Gastrocnemius medialis (tissue), 4 donors: ENCODE measurements around the gene PRR23C. TPM values are rescaled to one million over a fixed set of nuclear protein-coding genes. Genes with fewer than 3 reads are reported as not detected.
"Not testable (repeated sequence)": the region's sequence is repeated elsewhere in the genome, so short reads cannot be mapped to it uniquely, and the experiment has no call there.

ENCODE experiments used
- ATAC-seq, 2 donors: fragments of 150-250 bp; one replicate each; pipeline ENCODE4 v1.9.1; 2016
- DNase-seq, 2 donors: peaks; one replicate each; pipeline ENCODE4 v3.0.0-alpha.2; 2019
- H3K27ac ChIP-seq, 4 donors: fragments of 200-600 bp; sonication (generic); 1 replicate in 1 of 4; 2 replicates in 3 of 4; pipeline ENCODE4 v1.5.1; 2016 to 2018; ENCODE audit warnings: mild to moderate bottlenecking in 2 of 4, moderate library complexity in 1 of 4
- H3K27me3 ChIP-seq, 3 donors: fragments of 200-600 bp; sonication (generic) in 2 of 3; 1 replicate in 1 of 3; 2 replicates in 2 of 3; pipeline versions ENCODE4 v1.5.1 to v1.6.0; 2016 to 2019; ENCODE audit warnings: mild to moderate bottlenecking in 1 of 3, moderate library complexity in 1 of 3
- H3K36me3 ChIP-seq, 2 donors: fragments of 200-600 bp; sonication (generic) in 1 of 2; one replicate each; pipeline ENCODE4 v1.5.1; 2017 to 2018
- H3K4me1 ChIP-seq, 2 donors: fragments of 200-600 bp; sonication (generic) in 1 of 2; one replicate each; pipeline ENCODE4 v1.5.1; 2016 to 2017; ENCODE audit warnings: mild to moderate bottlenecking in 2 of 2
- H3K4me3 ChIP-seq, 4 donors: fragments of 200-600 bp; sonication (generic) in 3 of 4; 1 replicate in 1 of 4; 2 replicates in 3 of 4; pipeline ENCODE4 v1.5.1; 2016 to 2019; ENCODE audit warnings: mild to moderate bottlenecking in 2 of 4
- H3K9me3 ChIP-seq, 3 donors: fragments of 200-600 bp; sonication (generic) in 2 of 3; 1 replicate in 1 of 3; 2 replicates in 2 of 3; pipeline ENCODE4 v1.5.1; 2016 to 2019
- CTCF ChIP-seq, 5 experiments: fragments of 450-650 bp in 3 of 5; fragments of 200-600 bp in 2 of 5; sonication (generic) in 2 of 5; IDR thresholded peaks in 4 of 5; conservative IDR thresholded peaks in 1 of 5; 1 replicate in 4 of 5; 2 replicates in 1 of 5; pipeline ENCODE4 v1.5.1; 2016 to 2019; ENCODE audit warnings: antibody characterized with exemption in 5 of 5, mild to moderate bottlenecking in 3 of 5, moderate library complexity in 3 of 5
- POLR2A ChIP-seq, 2 donors: fragments of 450-650 bp; IDR thresholded peaks; one replicate each; pipeline ENCODE4 v1.6.1; 2017; ENCODE audit warnings: antibody characterized with exemption in 2 of 2, mild to moderate bottlenecking in 2 of 2, moderate library complexity in 2 of 2
- in situ Hi-C, 4 donors: fragments of 200-750 bp; cut with MboI; loops; one replicate each; pipeline versions ENCODE4 v1.15.0 to v1.8.0; 2017; ENCODE audit warnings: low sequenced_read_pairs in 4 of 4
- intact Hi-C: fragments of 100-400 bp; cut with DNase I; formaldehyde crosslinking; loops from one replicate; pipeline ENCODE4 v1.15.1; 2023; ENCODE audit warnings: low total_unique reads
- total RNA-seq, 4 donors: library from RNA; depleted of rRNA; stranded (reverse); fragments of >200 nt; gene quantifications; one replicate each; pipeline versions ENCODE4 v1.1.0 to v1.2.3, GENCODE V29; 2016

Gene PRR23C
- total RNA-seq, 4 donors from 2014 or later, result not detected

GRCh38 chr3:139043554-139044365, 932 bp downstream of the PRR23C start:
- DNase-seq (no peak), ATAC-seq (no peak)
- Histone ChIP-seq H3K4me1 (no peaks in the 10 kb centered on the region), H3K27ac (no peak overlapping the region), H3K36me3 (no peaks in the 10 kb centered on the region), H3K27me3 (no peaks in the 10 kb centered on the region), H3K4me3 (no peak overlapping the region), H3K9me3 (no peaks in the 10 kb centered on the region)
- in situ Hi-C loops, result no loop called here
- TF ChIP-seq POLR2A (IDR thresholded peaks at IDR 0.05) (no peak), CTCF (IDR thresholded peaks at IDR 0.05 in 4 of 5, conservative IDR thresholded peaks at IDR 0.05 in 1 of 5) (no peak)
- intact Hi-C loops, result no loop called here

- Histone ChIP-seq H3K27me3 (no peaks in the 10 kb centered on the region), H3K36me3 (no peaks in the 10 kb centered on the region), H3K4me1 (no peaks in the 10 kb centered on the region), H3K27ac (no peak overlapping the region), H3K9me3 (no peaks in the 10 kb centered on the region), H3K4me3 (no peak overlapping the region)
- DNase-seq (no peak), ATAC-seq (no peak)
- no peak for TF ChIP-seq POLR2A (IDR thresholded peaks at IDR 0.05)
- TF ChIP-seq CTCF (IDR thresholded peaks at IDR 0.05 in 4 of 5, conservative IDR thresholded peaks at IDR 0.05 in 1 of 5), result no peak
- in situ Hi-C loops, result no loop called here
- intact Hi-C loops, result no loop called here
These were observed 7.2 kb downstream of the PRR23C start for GRCh38 chr3:139037478-139037877.

DNA sequence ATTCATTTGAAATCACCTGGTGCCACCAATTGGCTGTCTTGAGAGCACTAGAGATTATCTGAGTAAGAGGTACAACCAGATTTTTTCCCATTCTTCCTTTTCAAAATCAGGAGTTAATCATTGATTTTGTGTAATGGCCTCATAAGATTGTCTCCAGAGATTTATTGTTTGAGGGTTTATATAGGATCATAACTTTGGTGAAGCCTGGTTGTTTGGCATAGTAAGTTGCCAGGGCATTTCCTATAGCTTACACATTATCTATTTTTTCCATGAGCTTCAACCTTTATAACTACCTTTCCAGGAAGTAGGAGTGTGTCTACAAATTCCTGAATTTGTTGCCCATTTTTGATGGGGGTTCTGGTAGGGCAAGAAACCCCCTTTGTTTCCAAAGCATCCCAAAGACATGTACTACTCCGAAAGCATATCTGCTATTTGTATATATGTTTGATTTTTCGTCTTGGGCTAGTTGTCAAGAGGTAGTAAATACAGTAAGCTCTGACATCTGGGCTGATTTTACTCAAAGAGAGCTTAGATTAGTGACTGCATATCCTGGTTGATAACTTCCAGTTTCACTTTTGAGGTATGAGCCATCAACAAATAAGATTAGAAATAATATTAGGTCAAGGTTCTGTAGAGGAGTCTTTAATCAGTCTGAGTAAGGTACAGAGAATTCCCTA, 12.2 kb downstream of the PRR23C start:
- H3K4me1 ChIP-seq, result no peaks in the 10 kb centered on the region
- no peaks in the 10 kb centered on the region for H3K27me3 ChIP-seq
- TF ChIP-seq CTCF (IDR thresholded peaks at IDR 0.05 in 4 of 5, conservative IDR thresholded peaks at IDR 0.05 in 1 of 5) (no peak), POLR2A (IDR thresholded peaks at IDR 0.05) (no peak)
- H3K27ac ChIP-seq, result no peak overlapping the region
- DNase-seq (no peak), ATAC-seq (no peak)
- no peaks in the 10 kb centered on the region for H3K9me3 ChIP-seq
- H3K4me3 ChIP-seq, result no peak overlapping the region
- in situ Hi-C loops (no loop called here), intact Hi-C loops (no loop called here)
- H3K36me3 ChIP-seq, result no peaks in the 10 kb centered on the region

- H3K27me3 ChIP-seq, ATAC-seq, DNase-seq, H3K4me3 ChIP-seq, in situ Hi-C loops, H3K4me1 ChIP-seq, H3K27ac ChIP-seq, intact Hi-C loops, H3K36me3 ChIP-seq, H3K9me3 ChIP-seq: not testable (repeated sequence)
These were observed 14.1 kb downstream of the PRR23C start for GRCh38 chr3:139030576-139030975.

DNA sequence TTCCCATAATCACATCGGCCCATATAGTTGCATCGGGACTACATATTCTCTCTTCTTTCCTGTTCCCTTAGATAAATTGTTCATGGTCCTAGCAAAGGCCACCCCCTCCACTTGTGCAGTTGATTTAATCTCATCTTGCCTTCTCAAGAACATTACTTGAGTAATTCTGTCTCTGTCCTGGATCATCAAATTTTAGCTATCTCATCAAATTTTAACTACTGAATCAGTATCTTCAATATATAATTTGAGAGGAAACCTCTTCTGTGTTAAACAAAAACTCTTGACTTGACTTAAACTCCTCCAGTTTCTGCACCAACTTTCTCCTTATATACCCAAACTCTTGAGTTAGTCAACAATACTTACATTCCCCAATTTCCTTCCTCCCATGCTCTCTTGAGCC, 19.7 kb downstream of the PRR23C start:
- no peak for ATAC-seq
- no peak for DNase-seq
- H3K4me3 ChIP-seq, result no peak overlapping the region
- H3K27ac ChIP-seq, result no peak overlapping the region
- TF ChIP-seq POLR2A (IDR thresholded peaks at IDR 0.05) (no peak), CTCF (IDR thresholded peaks at IDR 0.05 in 4 of 5, conservative IDR thresholded peaks at IDR 0.05 in 1 of 5) (no peak)
- no peaks in the 10 kb centered on the region for H3K36me3 ChIP-seq
- intact Hi-C loops, result no loop called here
- no peaks in the 10 kb centered on the region for H3K4me1 ChIP-seq
- in situ Hi-C loops, result no loop called here
- no peaks in the 10 kb centered on the region for H3K27me3 ChIP-seq
- H3K9me3 ChIP-seq, result no peaks in the 10 kb centered on the region
